Activated naive CD8-positive, alpha-beta T cell treated with anti-CD3 and anti-CD28 coated beads, Interleukin-2, amount 50 U/mL, for 24 hours (primary cell): Measurements from ENCODE around the gene CTNNA3.

Source experiments
- ATAC-seq: fragments of 150-1000 bp; cut with Tn5 transposase; one replicate; pipeline ENCODE4 v1.10.0; 2021
- DNase-seq: peaks from one replicate; pipeline ENCODE4 v3.0.0; 2021
- H3K27ac Mint-ChIP-seq: one replicate; pipeline ENCODE4 v1.8.0; 2021; ENCODE audit warnings: mild to moderate bottlenecking, mixed read lengths
- H3K27me3 Mint-ChIP-seq: one replicate; pipeline ENCODE4 v1.8.0; 2021; ENCODE audit warnings: mixed read lengths
- H3K36me3 Mint-ChIP-seq: one replicate; pipeline ENCODE4 v1.8.0; 2021; ENCODE audit warnings: low read depth, mixed read lengths
- H3K4me1 Mint-ChIP-seq: one replicate; pipeline ENCODE4 v1.8.0; 2021; ENCODE audit warnings: mixed read lengths
- H3K4me3 Mint-ChIP-seq: one replicate; pipeline ENCODE4 v1.8.0; 2021; ENCODE audit warnings: mild to moderate bottlenecking, moderate library complexity, mixed read lengths
- H3K9me3 Mint-ChIP-seq: one replicate; pipeline ENCODE4 v1.8.0; 2021; ENCODE audit warnings: mixed read lengths

The CTNNA3 gene

GRCh38 chr10:66837990-66838389 is 858.0 kb downstream of the CTNNA3 start:
- Mint-ChIP-seq H3K4me3 (no peak overlapping the region), H3K27ac (no peak overlapping the region), H3K36me3 (no peaks in the 10 kb centered on the region), H3K9me3 (no peaks in the 10 kb centered on the region), H3K27me3 (no peaks in the 10 kb centered on the region), H3K4me1 (no peaks in the 10 kb centered on the region)
- DNase-seq, result no peak
- no peak for ATAC-seq

DNA sequence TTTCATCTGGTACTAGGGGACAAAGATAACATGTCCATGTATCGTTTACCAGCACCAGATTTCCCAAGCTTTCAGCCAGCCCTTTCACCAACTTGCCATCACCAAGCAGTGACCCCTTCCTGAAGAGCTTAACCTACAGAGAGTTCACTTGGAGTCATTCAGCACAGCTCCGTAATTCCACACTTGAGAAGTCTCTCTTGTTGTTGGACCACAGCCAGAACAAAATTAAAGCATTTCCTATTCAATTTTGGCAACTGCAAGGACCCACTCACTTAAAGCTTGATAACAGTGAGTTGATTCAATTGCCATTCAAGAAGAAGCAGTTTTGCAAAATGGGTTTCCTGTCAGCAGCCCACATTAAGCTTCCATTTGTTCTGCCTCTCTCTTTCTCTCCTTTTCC is 858.7 kb downstream of the CTNNA3 start:
- no peak for DNase-seq
- Mint-ChIP-seq H3K27ac (no peak overlapping the region), H3K4me3 (no peak overlapping the region), H3K27me3 (no peaks in the 10 kb centered on the region), H3K4me1 (no peaks in the 10 kb centered on the region), H3K9me3 (no peaks in the 10 kb centered on the region), H3K36me3 (no peaks in the 10 kb centered on the region)
- ATAC-seq, result no peak

- no peaks in the 10 kb centered on the region for H3K9me3 Mint-ChIP-seq
- H3K4me3 Mint-ChIP-seq, result no peak overlapping the region
- no peaks in the 10 kb centered on the region for H3K27me3 Mint-ChIP-seq
- no peak overlapping the region for H3K27ac Mint-ChIP-seq
- no peak for DNase-seq
- ATAC-seq, result no peak
- H3K36me3 Mint-ChIP-seq, result no peaks in the 10 kb centered on the region
- H3K4me1 Mint-ChIP-seq, result no peaks in the 10 kb centered on the region
Measured at GRCh38 chr10:66836771-66837170, 859.2 kb downstream of the CTNNA3 start.

- H3K4me1 Mint-ChIP-seq, result no peaks in the 10 kb centered on the region
- no peak overlapping the region for H3K27ac Mint-ChIP-seq
- DNase-seq (no peak), ATAC-seq (no peak)
- H3K4me3 Mint-ChIP-seq, result no peak overlapping the region
- no peaks in the 10 kb centered on the region for H3K36me3 Mint-ChIP-seq
- H3K27me3 Mint-ChIP-seq, result no peaks in the 10 kb centered on the region
- no peaks in the 10 kb centered on the region for H3K9me3 Mint-ChIP-seq
Measured at GRCh38 chr10:66836057-66836456, 859.9 kb downstream of the CTNNA3 start.

GRCh38 chr10:66835400-66835799 is 860.6 kb downstream of the CTNNA3 start:
- Mint-ChIP-seq H3K4me1 (no peaks in the 10 kb centered on the region), H3K36me3 (no peaks in the 10 kb centered on the region), H3K4me3 (no peak overlapping the region), H3K27ac (no peak overlapping the region), H3K9me3 (no peaks in the 10 kb centered on the region), H3K27me3 (no peaks in the 10 kb centered on the region)
- no peak for ATAC-seq
- no peak for DNase-seq

GRCh38 chr10:66834802-66835201 is 861.2 kb downstream of the CTNNA3 start:
- Mint-ChIP-seq H3K27ac (no peak overlapping the region), H3K9me3 (no peaks in the 10 kb centered on the region), H3K4me1 (no peaks in the 10 kb centered on the region), H3K36me3 (no peaks in the 10 kb centered on the region), H3K27me3 (no peaks in the 10 kb centered on the region), H3K4me3 (no peak overlapping the region)
- ATAC-seq (no peak), DNase-seq (no peak)

GRCh38 chr10:66833861-66834260 is 862.1 kb downstream of the CTNNA3 start:
- Mint-ChIP-seq H3K27ac (no peak overlapping the region), H3K36me3 (no peaks in the 10 kb centered on the region), H3K4me3 (no peak overlapping the region), H3K27me3 (no peaks in the 10 kb centered on the region), H3K9me3 (no peaks in the 10 kb centered on the region), H3K4me1 (no peaks in the 10 kb centered on the region)
- ATAC-seq (no peak), DNase-seq (no peak)

GRCh38 chr10:66832781-66833422 is 863.1 kb downstream of the CTNNA3 start:
- H3K4me1 Mint-ChIP-seq, result no peaks in the 10 kb centered on the region
- no peaks in the 10 kb centered on the region for H3K9me3 Mint-ChIP-seq
- no peak overlapping the region for H3K27ac Mint-ChIP-seq
- ATAC-seq, result no peak
- no peak for DNase-seq
- H3K36me3 Mint-ChIP-seq, result no peaks in the 10 kb centered on the region
- no peak overlapping the region for H3K4me3 Mint-ChIP-seq
- H3K27me3 Mint-ChIP-seq, result no peaks in the 10 kb centered on the region

- H3K36me3 Mint-ChIP-seq, result no peaks in the 10 kb centered on the region
- H3K27me3 Mint-ChIP-seq, result no peaks in the 10 kb centered on the region
- H3K9me3 Mint-ChIP-seq, result peaks cover 3% of the 10 kb centered on the region
- no peaks in the 10 kb centered on the region for H3K4me1 Mint-ChIP-seq
- ATAC-seq (no peak), DNase-seq (no peak)
- H3K4me3 Mint-ChIP-seq, result no peak overlapping the region
- no peak overlapping the region for H3K27ac Mint-ChIP-seq
Measured at GRCh38 chr10:66828957-66829356, 867.0 kb downstream of the CTNNA3 start.

DNA sequence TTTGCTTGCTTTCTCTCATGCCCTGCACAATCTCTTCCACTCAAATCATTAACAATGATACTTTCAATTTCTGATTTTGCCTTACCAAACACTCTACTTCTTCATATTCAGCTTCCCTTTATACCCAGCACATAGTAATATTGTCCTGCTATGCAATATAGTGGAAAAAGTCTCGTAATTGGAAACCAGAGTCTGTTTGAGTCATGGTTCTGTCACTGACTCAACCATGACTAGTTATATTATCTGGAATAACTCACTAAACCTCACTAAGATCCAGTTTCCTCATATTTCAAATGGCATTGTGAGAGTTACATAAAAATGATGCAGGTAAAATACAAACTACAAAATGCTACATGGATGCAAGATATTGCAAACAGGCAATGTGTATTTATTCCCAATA is 868.6 kb downstream of the CTNNA3 start:
- DNase-seq, result no peak
- Mint-ChIP-seq H3K27ac (no peak overlapping the region), H3K9me3 (peaks cover 3% of the 10 kb centered on the region), H3K4me1 (no peaks in the 10 kb centered on the region), H3K36me3 (no peaks in the 10 kb centered on the region), H3K27me3 (no peaks in the 10 kb centered on the region), H3K4me3 (no peak overlapping the region)
- no peak for ATAC-seq

DNA sequence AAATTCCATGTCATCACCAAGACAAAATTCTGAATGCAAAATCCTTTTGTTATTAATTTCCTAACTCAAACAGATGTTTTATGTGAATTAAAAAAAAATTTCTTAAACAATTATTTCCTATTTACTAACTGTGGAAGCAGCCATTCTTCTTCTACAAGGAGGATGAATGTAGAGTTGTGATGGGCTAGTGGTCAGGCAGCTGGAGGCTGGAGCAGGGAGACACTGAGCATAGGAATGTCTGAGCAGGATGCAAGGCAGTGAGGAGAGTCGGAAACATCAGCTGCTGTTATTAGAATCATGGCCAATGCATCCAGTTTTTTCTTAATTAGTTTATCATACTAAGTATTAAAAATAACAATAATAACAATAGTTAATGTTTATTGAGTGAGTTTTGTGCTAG is 872.7 kb downstream of the CTNNA3 start:
- Mint-ChIP-seq H3K9me3 (peaks cover 3% of the 10 kb centered on the region), H3K4me3 (no peak overlapping the region)
- no peak for ATAC-seq

GRCh38 chr10:66822801-66823200 is 873.2 kb downstream of the CTNNA3 start:
- Mint-ChIP-seq H3K27me3 (no peaks in the 10 kb centered on the region), H3K9me3 (peaks cover 3% of the 10 kb centered on the region), H3K4me3 (no peak overlapping the region), H3K27ac (no peak overlapping the region), H3K4me1 (no peaks in the 10 kb centered on the region), H3K36me3 (no peaks in the 10 kb centered on the region)
- ATAC-seq (no peak), DNase-seq (no peak)

More for the DNA sequence above, 872.7 kb downstream of the CTNNA3 start:
- Mint-ChIP-seq H3K4me1 (no peaks in the 10 kb centered on the region), H3K27ac (no peak overlapping the region), H3K36me3 (no peaks in the 10 kb centered on the region), H3K27me3 (no peaks in the 10 kb centered on the region)
- no peak for DNase-seq

- Mint-ChIP-seq H3K27ac (no peak overlapping the region), H3K27me3 (no peaks in the 10 kb centered on the region), H3K4me1 (no peaks in the 10 kb centered on the region), H3K4me3 (no peak overlapping the region), H3K36me3 (no peaks in the 10 kb centered on the region), H3K9me3 (no peaks in the 10 kb centered on the region)
- ATAC-seq (no peak), DNase-seq (no peak)
Measured at GRCh38 chr10:66819691-66820090, 876.3 kb downstream of the CTNNA3 start.

DNA sequence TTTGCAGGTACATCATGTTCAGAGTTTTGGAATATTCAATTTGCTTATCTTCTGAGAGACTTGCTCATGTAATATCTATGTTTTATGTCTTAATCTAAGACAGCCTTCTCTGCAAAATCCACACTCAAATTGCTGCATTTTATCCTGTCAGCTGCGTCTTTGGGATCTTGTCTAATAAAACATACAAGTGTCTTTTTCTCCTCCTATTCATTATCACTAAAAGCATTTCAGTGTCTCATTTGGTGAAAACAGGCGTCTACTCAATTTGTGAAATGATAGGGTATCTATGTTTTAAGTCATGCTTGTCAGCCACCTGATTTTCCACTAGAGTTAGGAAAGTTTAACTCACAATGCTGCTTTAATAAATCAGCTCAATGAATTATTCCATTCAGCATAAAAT is 882.9 kb downstream of the CTNNA3 start:
- no peak for ATAC-seq
- Mint-ChIP-seq H3K36me3 (no peaks in the 10 kb centered on the region), H3K27me3 (no peaks in the 10 kb centered on the region), H3K9me3 (peaks cover 7% of the 10 kb centered on the region), H3K27ac (no peak overlapping the region), H3K4me3 (no peak overlapping the region), H3K4me1 (no peaks in the 10 kb centered on the region)
- no peak for DNase-seq

GRCh38 chr10:66811211-66811610 is 884.8 kb downstream of the CTNNA3 start:
- no peak for ATAC-seq
- H3K9me3 Mint-ChIP-seq, result peaks cover 7% of the 10 kb centered on the region
- no peaks in the 10 kb centered on the region for H3K27me3 Mint-ChIP-seq

GRCh38 chr10:66809402-66809801 is 886.6 kb downstream of the CTNNA3 start:
- Mint-ChIP-seq H3K36me3 (no peaks in the 10 kb centered on the region), H3K4me1 (no peaks in the 10 kb centered on the region), H3K4me3 (no peak overlapping the region), H3K9me3 (peaks cover 11% of the 10 kb centered on the region), H3K27me3 (no peaks in the 10 kb centered on the region), H3K27ac (no peak overlapping the region)
- no peak for ATAC-seq
- DNase-seq, result no peak

More at GRCh38 chr10:66811211-66811610, 884.8 kb downstream of the CTNNA3 start:
- no peak for DNase-seq
- no peaks in the 10 kb centered on the region for H3K36me3 Mint-ChIP-seq
- no peaks in the 10 kb centered on the region for H3K4me1 Mint-ChIP-seq
- no peak overlapping the region for H3K4me3 Mint-ChIP-seq
- H3K27ac Mint-ChIP-seq, result no peak overlapping the region
